GM18867 (cell line): ENCODE measurements around the gene KLK15.

Source experiments
- ATAC-seq: cut with Tn5 transposase; IDR thresholded peaks from one replicate; pipeline ENCODE4 v1.9.1; 2021; ENCODE audit warnings: mild to moderate bottlenecking, moderate library complexity; ENCODE audit not compliant: unreplicated experiment

The KLK15 gene

GRCh38 chr19:50843701-50844221 is 10.4 kb upstream of the KLK15 start:
- ATAC-seq, result no peak

- ATAC-seq, result no peak
These were observed 9.8 kb upstream of the KLK15 start for GRCh38 chr19:50843205-50843604.

GRCh38 chr19:50842130-50842529 is 8.8 kb upstream of the KLK15 start:
- no peak for ATAC-seq

GRCh38 chr19:50839712-50840655 is 6.6 kb upstream of the KLK15 start:
- no peak for ATAC-seq

GRCh38 chr19:50838239-50838638 is 4.9 kb upstream of the KLK15 start:
- ATAC-seq, result no peak

GRCh38 chr19:50837300-50837699 is 3.9 kb upstream of the KLK15 start:
- no peak for ATAC-seq

- no peak for ATAC-seq
These were observed 3.3 kb upstream of the KLK15 start for GRCh38 chr19:50836543-50837195.

GRCh38 chr19:50835785-50836542 is 2.6 kb upstream of the KLK15 start:
- ATAC-seq, result peak; percentile 81

- peak; percentile 10 for ATAC-seq
These were observed 1.9 kb upstream of the KLK15 start for GRCh38 chr19:50835103-50835784.

GRCh38 chr19:50833802-50834167 is 411 bp upstream of the KLK15 start:
- no peak for ATAC-seq

GRCh38 chr19:50832666-50833065 is 708 bp downstream of the KLK15 start:
- no peak for ATAC-seq

GRCh38 chr19:50831026-50831396 is 2.4 kb downstream of the KLK15 start:
- no peak for ATAC-seq

GRCh38 chr19:50830266-50831025 is 2.9 kb downstream of the KLK15 start:
- no peak for ATAC-seq

GRCh38 chr19:50829801-50830200 is 3.6 kb downstream of the KLK15 start:
- ATAC-seq, result no peak

- ATAC-seq, result no peak
These were observed 5.9 kb downstream of the KLK15 start for GRCh38 chr19:50827476-50827875.

- no peak for ATAC-seq
These were observed 6.7 kb downstream of the KLK15 start for GRCh38 chr19:50826492-50827240.

GRCh38 chr19:50823389-50824042 is 9.9 kb downstream of the KLK15 start, which contains the start of gene KLK1:
Gene KLK1 (minus strand): TSS chr19:50823787. CDS start chr19:50823748, 39 bp downstream.
- no peak for ATAC-seq

- ATAC-seq, result no peak
These were observed 10.6 kb downstream of the KLK15 start for GRCh38 chr19:50822661-50823208.
